ENCODE measurements around the gene LRRC75A. TPM values are rescaled to one million over a fixed set of nuclear protein-coding genes. Genes with fewer than 3 reads are reported as not detected.

LRRC75A gene
- total RNA-seq, 1 donor from 2014 or later: 0.23 TPM

DNA sequence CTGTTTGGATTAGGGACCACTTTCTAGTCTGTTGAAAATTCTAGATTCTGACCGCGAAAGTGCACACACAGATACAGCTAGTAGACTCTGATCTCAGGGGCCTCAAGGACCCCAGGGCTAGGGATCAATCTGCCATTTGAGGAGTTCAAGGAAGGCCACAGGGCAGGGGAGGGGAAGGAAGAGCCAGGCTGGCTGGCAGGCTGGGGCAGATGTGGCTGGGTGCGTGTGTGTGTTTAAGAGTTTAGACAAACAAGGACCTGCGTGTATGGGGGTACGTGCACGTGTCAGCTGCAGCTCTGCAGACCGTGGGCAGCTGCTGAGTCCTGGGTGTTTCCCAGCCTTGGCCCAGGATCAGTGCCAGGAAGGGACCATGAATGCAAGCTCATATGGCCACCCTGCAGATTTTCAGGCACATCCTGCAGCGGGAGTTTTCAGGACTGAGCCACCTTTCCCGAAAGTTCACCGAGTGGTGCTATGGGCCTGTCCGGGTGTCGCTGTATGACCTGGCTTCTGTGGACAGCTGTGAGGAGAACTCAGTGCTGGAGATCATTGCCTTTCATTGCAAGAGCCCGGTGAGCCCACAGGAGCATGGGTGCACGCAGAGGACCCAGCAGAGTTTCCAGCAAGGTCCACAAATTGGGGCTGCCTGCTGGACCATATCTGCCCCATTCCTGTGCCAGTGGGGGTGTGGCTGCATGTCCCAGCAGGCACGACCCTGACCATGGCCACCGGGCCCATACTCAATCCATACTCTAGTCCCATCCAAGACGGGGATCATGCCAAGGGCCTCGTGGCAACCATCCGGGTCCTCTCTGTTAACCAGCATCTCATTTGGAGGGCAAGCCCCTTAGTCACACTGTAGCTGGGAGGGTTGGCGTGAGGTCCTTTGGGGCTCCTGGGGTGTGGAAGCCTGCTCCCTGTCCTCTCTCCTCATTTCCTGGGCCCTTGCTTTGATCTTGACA lies 66.0 kb downstream of the LRRC75A start:
- no peak for DNase-seq (ENCODE audit: low read depth)
- TF ChIP-seq CTCF (conservative IDR thresholded peaks at IDR 0.05; ENCODE audit: low read depth, low read length): no peak
- no peak overlapping the region for H3K4me3 ChIP-seq (ENCODE audit: low read depth, low read length)

- no peak for DNase-seq (ENCODE audit: low read depth)
- no peak for TF ChIP-seq CTCF (conservative IDR thresholded peaks at IDR 0.05; ENCODE audit: low read depth, low read length)
- H3K4me3 ChIP-seq (ENCODE audit: low read depth, low read length): no peak overlapping the region
Observed at GRCh38 chr17:16425202-16425601, 66.8 kb downstream of the LRRC75A start.

GRCh38 chr17:16423226-16423872 lies 68.6 kb downstream of the LRRC75A start:
- DNase-seq (ENCODE audit: low read depth): no peak
- no peak overlapping the region for H3K4me3 ChIP-seq (ENCODE audit: low read depth, low read length)
- TF ChIP-seq CTCF (conservative IDR thresholded peaks at IDR 0.05; ENCODE audit: low read depth, low read length): no peak

DNA sequence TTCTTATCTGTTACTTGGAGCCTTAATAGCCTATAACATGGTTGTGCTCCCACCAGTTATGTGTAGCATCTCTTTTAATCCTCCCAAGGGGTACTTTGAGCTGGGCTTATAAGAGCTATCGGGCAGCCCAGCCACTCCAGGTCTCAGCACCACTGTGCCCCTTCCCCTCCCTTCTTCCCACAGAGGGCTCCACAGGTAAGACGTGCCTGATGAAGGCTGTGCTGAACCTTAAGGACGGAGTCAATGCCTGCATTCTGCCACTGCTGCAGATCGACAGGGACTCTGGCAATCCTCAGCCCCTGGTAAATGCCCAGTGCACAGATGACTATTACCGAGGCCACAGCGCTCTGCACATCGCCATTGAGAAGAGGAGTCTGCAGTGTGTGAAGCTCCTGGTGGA lies 69.6 kb downstream of the LRRC75A start:
- no peak for DNase-seq (ENCODE audit: low read depth)
- no peak for TF ChIP-seq CTCF (conservative IDR thresholded peaks at IDR 0.05; ENCODE audit: low read depth, low read length)
- H3K4me3 ChIP-seq (ENCODE audit: low read depth, low read length): no peak overlapping the region

DNA sequence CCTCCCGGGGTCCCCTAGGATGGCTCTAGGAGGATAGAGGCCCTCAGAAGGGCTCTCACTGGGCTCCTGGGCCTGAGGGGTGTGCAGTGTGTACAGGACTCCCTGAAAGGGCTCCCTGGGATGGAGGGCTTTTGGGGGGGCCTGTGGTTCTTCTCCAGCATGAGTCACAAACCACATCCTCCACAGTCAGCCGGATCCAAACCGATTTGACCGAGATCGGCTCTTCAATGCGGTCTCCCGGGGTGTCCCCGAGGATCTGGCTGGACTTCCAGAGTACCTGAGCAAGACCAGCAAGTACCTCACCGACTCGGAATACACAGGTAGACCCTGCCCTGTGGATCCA lies 72.1 kb downstream of the LRRC75A start:
- peak; percentile 30 for DNase-seq (ENCODE audit: low read depth)
- H3K4me3 ChIP-seq (ENCODE audit: low read depth, low read length): no peak overlapping the region
- TF ChIP-seq CTCF (conservative IDR thresholded peaks at IDR 0.05; ENCODE audit: low read depth, low read length): no peak

DNA sequence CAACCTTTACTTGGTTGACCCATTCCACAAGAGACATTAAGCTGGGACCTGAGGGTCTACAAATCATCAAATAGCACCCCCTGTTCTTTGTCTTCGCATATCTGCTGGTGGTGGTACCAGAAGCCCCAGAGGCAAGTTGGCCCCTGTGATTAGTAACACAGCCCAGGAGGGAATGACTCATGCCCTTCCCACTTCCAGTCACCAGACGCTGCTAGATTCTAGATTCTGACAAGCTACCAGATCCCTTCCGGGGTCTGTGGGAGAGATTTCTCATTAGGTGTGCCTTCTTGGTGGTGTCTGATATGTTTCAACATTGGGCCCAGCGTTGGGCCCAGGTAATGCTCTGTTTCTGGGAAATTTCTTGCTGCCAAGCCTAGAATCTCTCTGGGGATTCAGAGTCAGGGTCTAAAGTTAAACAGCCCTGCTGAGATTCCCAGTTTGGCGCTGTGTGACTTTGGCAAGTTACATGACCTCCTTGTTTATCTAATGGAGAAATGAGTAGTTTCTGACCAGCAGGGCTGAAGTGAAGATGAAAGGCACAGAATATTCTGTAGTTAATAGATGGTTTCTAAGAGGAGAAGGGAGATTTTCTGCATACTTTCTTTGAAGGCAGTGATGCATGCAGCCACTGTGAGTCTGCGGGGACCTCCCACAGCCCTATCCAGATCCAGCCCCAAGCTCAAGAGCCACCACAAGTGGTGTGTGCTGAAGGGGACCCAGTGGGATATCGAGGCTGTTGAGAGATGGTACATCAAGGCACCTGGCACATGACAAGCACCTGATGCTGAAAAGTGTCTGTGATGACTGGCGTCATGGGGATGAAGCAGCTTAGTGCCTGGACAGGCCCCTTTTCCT lies 72.7 kb downstream of the LRRC75A start:
- TF ChIP-seq CTCF (conservative IDR thresholded peaks at IDR 0.05; ENCODE audit: low read depth, low read length): no peak
- peak; percentile 69 for DNase-seq (ENCODE audit: low read depth)
- H3K4me3 ChIP-seq (ENCODE audit: low read depth, low read length): peak overlapping the region; percentile 14
